ENCODE results near the gene E2F2.

The E2F2 gene

GRCh38 chr1:23530747-23531561, at the start of gene E2F2:
Gene E2F2, minus strand, starts transcription at chr1:23531233. Its CDS starts 440 bp downstream, at chr1:23530793.
- DNase-seq, result peak; percentile 70

DNA sequence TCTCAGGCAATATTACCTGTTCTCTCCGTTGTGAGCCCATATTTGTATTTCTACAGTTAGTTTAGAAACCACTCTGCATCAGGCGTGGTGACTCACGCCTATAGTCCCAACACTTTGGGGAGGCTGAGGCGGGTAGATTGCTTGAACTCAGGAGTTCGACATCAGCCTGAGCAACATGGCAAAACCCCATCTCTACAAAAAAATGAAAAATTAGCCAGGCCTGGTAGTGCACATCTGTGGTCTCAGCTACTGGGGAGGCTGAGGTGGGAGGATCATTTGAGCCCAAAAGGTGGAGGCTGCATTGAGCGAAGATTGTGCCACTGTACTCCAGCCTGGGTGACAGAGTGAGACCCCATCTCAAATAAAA, 47.9 kb upstream of the E2F2 start:
- DNase-seq, result no peak

DNA sequence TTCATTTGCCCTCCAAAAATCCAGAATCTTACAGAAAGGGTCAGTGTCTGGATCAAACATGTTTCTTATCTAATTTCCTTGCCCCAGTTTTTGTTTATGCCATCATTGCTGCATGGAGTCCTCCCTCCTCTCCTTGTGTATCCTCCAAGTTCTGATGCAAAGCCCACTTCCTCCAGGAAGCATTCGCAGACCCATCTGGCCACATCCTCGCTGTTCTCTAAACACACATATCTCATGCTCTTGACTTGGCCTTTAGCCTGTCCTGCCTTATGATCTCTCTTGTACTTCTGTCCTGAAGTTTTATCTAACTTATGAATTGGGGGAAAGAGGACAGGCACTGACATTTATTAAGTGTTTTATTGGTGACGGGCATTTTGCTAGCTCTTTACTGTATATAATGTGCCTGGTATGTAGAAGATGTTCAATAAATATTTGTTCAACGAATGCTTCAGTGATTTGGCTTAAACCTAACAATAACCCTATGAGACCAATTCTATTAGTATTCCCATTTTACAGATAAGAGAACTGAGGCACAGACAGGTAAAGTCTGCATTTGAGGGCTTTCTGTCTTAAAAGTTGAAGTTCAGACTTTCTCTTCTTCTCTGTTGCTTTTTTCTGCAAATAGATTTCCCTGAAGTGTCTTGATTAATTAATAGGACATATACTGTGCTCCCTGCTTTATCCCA, 47.4 kb upstream of the E2F2 start:
- DNase-seq, result no peak

GRCh38 chr1:23577056-23578004, 46.3 kb upstream of the E2F2 start:
- DNase-seq, result no peak

GRCh38 chr1:23576338-23577055, 45.5 kb upstream of the E2F2 start:
- no peak for DNase-seq

- no peak for DNase-seq
These were observed 44.3 kb upstream of the E2F2 start for GRCh38 chr1:23575226-23575810.

GRCh38 chr1:23574265-23574754, 43.3 kb upstream of the E2F2 start:
- no peak for DNase-seq

- no peak for DNase-seq
These were observed 42.6 kb upstream of the E2F2 start for GRCh38 chr1:23573574-23574182.

- DNase-seq, result no peak
These were observed 40.4 kb upstream of the E2F2 start for GRCh38 chr1:23571465-23571864.

- DNase-seq, result no peak
These were observed 39.1 kb upstream of the E2F2 start for GRCh38 chr1:23570001-23570691.

GRCh38 chr1:23568608-23569383, 37.8 kb upstream of the E2F2 start:
- no peak for DNase-seq

DNA sequence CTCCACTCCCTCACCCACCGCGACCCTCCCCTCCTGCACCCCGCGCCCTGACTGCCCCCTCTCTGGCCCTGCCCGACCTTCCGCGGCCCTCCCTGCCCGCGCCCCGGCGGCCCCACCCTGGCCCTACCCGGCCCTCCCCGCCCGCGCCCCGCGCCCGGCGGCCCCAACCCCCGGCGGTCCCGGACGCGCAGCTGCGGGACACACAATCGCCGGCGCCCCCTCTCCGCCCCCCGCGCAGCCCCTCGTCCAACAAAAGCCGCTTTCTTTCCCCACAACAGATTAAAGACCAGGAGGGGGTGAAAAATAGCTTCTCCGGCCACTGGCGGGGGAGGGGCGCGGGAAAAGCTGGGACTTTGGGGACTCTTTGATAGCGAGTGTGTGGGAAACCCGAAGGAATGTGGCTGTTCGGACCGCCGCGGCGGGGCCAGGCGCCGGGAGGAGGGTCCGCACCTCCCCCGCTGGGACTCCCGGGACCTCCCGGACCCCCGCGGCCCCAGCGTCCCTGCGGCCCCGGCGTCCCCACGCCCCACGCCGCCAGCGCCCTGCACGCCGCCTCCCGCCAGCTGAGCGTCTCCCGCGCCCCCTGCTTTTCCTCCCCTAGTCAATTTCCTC, 37.1 kb upstream of the E2F2 start:
- DNase-seq, result no peak

- no peak for DNase-seq
These were observed 36.6 kb upstream of the E2F2 start for GRCh38 chr1:23567629-23567995.

- DNase-seq, result no peak
These were observed 35.3 kb upstream of the E2F2 start for GRCh38 chr1:23566304-23566703.

DNA sequence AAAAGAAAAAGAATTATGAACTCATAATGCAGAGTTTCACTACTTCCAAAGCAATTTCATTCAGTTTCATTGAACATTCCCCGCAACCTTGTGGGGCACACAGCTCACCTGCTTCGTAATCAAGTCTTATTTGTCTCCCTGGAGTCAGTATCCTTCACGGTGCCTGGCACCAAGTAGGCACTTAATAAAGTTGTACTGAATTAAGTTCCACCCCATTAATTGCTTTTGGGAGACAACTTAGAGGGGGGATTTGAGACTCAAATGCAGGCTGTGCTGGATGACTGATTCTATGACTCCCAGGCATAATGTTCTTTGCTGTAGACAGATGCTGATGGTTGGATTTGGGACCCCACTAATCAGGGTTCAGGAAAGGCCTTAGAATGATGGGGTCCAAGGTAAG, 34.7 kb upstream of the E2F2 start:
- DNase-seq, result no peak

GRCh38 chr1:23564529-23565122, 33.6 kb upstream of the E2F2 start:
- no peak for DNase-seq

DNA sequence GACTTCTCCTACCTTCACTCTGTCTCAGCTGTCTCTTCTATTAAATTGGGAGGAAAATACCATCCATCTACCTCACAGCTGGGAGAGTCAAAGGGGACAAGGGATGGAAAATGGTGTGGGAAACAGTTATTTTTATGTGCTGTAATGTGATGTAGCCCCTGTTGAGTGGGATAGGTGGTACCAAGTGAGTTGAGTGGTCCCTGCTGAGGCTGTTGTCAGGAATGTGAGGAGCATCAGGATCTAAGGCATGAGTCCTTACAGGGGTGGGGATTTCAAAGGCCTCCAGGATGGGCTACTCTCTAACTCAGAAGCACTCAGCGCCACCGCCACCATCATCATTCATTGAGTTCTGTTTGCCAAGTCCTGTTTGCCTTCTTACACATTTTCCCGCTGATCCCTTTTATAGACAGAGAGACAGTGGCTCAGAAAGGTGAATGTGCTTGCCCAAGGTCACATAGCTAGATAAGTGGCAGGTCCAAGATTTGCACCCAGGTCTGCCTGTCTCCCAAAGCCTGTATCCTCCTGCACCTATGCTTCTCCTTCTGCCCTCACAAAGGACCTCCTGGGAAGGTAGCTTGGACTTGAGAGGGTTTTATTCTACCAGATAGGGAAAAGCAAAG, 32.8 kb upstream of the E2F2 start:
- no peak for DNase-seq

DNA sequence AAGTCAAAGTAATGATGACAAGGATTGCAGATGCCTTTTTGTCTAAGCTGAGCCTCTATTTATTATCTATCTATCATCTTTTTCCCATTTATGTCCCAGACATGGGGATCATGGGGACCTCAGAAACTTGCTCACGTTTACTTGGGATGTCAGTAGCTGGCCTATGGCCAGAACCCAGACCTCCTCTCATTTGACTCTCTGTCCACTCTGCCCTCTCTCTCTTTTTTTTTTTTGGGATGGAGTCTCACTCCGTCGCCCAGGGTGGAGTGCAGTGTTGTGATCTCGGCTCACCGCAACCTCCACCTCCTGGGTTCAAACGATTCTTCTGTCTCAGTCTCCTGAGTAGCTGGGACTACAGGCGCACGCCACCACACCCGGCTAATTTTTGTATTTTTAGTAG, 32.0 kb upstream of the E2F2 start:
- DNase-seq, result no peak
